ENCODE results near the gene PRTFDC1.

PRTFDC1 gene

DNA sequence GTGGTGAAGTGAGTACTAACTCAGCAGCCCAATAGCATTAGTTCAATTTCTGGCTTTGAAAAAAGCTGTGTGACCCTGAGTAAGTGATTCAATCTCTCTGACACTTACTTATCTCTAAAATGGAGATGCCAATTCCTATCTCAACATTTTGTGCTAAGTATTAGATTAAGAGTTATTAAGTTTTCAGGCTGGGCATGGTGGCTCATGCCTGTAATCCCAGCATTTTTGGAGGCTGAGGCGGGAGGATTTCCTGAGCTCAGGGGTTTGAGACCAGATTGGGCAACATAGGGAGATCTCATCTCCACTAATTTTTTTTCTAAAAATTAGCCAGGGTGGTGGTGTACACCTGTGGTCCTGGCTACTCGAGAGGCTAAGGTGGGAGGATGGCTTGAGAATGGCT is 109.5 kb downstream of the PRTFDC1 start:
- TF ChIP-seq FOXP2 (optimal IDR thresholded peaks at IDR 0.05; ENCODE audit: borderline replicate concordance, extremely low read depth, extremely low read length, insufficient read depth) (no peak), SIN3A (IDR thresholded peaks at IDR 0.05; ENCODE audit: borderline replicate concordance, insufficient read depth, low read length) (no peak), POLR2AphosphoS5 (IDR thresholded peaks at IDR 0.05; ENCODE audit: low read depth, low read length) (no peak), TAF1 (IDR thresholded peaks at IDR 0.05; ENCODE audit: borderline replicate concordance, insufficient read depth, low read length) (no peak)
- TF ChIP-seq, protein P1, sequence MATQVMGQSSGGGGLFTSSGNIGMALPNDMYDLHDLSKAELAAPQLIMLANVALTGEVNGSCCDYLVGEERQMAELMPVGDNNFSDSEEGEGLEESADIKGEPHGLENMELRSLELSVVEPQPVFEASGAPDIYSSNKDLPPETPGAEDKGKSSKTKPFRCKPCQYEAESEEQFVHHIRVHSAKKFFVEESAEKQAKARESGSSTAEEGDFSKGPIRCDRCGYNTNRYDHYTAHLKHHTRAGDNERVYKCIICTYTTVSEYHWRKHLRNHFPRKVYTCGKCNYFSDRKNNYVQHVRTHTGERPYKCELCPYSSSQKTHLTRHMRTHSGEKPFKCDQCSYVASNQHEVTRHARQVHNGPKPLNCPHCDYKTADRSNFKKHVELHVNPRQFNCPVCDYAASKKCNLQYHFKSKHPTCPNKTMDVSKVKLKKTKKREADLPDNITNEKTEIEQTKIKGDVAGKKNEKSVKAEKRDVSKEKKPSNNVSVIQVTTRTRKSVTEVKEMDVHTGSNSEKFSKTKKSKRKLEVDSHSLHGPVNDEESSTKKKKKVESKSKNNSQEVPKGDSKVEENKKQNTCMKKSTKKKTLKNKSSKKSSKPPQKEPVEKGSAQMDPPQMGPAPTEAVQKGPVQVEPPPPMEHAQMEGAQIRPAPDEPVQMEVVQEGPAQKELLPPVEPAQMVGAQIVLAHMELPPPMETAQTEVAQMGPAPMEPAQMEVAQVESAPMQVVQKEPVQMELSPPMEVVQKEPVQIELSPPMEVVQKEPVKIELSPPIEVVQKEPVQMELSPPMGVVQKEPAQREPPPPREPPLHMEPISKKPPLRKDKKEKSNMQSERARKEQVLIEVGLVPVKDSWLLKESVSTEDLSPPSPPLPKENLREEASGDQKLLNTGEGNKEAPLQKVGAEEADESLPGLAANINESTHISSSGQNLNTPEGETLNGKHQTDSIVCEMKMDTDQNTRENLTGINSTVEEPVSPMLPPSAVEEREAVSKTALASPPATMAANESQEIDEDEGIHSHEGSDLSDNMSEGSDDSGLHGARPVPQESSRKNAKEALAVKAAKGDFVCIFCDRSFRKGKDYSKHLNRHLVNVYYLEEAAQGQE (IDR thresholded peaks at IDR 0.05; ENCODE audit: insufficient read depth in 1 of 2, low read depth in 2 of 2, low read length in 2 of 2), result no peak

DNA sequence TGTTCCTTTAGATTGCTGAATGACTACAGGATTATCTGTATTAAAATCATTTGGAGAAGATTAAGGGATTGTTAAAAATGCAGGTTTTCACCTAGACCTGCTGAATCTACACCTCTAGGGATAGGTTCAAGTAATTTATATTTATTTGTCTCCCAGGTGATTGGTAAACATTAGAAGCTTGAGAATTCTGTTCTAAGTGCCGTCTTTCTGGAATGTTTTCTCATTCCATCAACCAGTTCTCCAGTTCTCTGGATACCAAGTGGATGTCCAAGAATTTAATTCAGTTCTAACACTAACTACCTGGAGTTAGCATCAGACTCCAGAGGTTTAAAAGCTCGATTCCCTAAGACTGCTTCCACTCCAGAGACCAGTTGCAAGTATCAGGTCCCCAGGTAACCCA is 110.9 kb downstream of the PRTFDC1 start:
- TF ChIP-seq TAF1 (IDR thresholded peaks at IDR 0.05; ENCODE audit: borderline replicate concordance, insufficient read depth, low read length), result no peak
- TF ChIP-seq SIN3A (IDR thresholded peaks at IDR 0.05; ENCODE audit: borderline replicate concordance, insufficient read depth, low read length), result no peak
- TF ChIP-seq, protein P1 (IDR thresholded peaks at IDR 0.05; ENCODE audit: insufficient read depth in 1 of 2, low read depth in 2 of 2, low read length in 2 of 2), result no peak
- no peak for TF ChIP-seq POLR2AphosphoS5 (IDR thresholded peaks at IDR 0.05; ENCODE audit: low read depth, low read length)
- TF ChIP-seq FOXP2 (optimal IDR thresholded peaks at IDR 0.05; ENCODE audit: borderline replicate concordance, extremely low read depth, extremely low read length, insufficient read depth), result no peak

DNA sequence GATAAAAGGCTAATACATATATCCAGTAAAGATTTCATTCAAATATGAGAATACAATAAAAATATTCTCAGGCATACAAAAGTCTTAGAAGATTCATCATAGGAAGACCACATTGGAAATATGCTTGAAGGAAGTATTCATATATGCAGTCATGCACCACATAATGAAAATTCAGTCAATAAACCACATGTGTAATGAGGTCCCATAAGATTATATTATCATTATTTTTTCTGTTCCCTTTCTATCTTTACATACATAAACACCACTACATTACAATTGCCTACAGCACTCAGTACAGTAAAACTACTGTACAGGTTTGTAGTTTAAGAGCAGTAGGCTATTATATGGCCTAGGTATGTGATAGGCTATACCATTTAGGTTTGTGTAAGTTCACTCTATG is 111.6 kb downstream of the PRTFDC1 start:
- no peak for TF ChIP-seq POLR2AphosphoS5 (IDR thresholded peaks at IDR 0.05; ENCODE audit: low read depth, low read length)
- TF ChIP-seq TAF1 (IDR thresholded peaks at IDR 0.05; ENCODE audit: borderline replicate concordance, insufficient read depth, low read length), result no peak
- TF ChIP-seq FOXP2 (optimal IDR thresholded peaks at IDR 0.05; ENCODE audit: borderline replicate concordance, extremely low read depth, extremely low read length, insufficient read depth), result no peak
- TF ChIP-seq SIN3A (IDR thresholded peaks at IDR 0.05; ENCODE audit: borderline replicate concordance, insufficient read depth, low read length), result no peak
- TF ChIP-seq, protein P1 (IDR thresholded peaks at IDR 0.05; ENCODE audit: insufficient read depth in 1 of 2, low read depth in 2 of 2, low read length in 2 of 2), result no peak

DNA sequence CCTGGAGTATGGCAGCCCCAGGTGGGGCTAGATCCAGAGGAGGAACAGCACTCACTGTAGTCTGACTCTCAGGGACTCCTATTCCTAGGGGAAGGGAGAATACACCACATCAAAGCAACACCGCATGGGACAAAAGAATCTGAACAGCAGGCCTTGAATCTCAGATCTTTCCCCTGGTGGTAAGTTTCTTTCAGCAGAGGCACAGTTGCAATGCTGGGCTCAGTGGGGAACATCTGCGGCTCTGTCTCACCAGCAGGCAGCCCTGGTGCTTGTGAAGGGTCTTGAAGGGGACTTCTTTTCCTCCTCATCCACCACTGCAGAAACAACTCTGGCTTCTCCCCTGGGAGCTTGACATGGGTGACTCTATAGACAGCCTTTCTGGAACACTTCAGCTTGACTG is 117.5 kb downstream of the PRTFDC1 start:
- no peak for TF ChIP-seq FOXP2 (optimal IDR thresholded peaks at IDR 0.05; ENCODE audit: borderline replicate concordance, extremely low read depth, extremely low read length, insufficient read depth)
- TF ChIP-seq POLR2AphosphoS5 (IDR thresholded peaks at IDR 0.05; ENCODE audit: low read depth, low read length), result no peak
- no peak for TF ChIP-seq TAF1 (IDR thresholded peaks at IDR 0.05; ENCODE audit: borderline replicate concordance, insufficient read depth, low read length)
- TF ChIP-seq, protein P1 (IDR thresholded peaks at IDR 0.05; ENCODE audit: insufficient read depth in 1 of 2, low read depth in 2 of 2, low read length in 2 of 2), result no peak

DNA sequence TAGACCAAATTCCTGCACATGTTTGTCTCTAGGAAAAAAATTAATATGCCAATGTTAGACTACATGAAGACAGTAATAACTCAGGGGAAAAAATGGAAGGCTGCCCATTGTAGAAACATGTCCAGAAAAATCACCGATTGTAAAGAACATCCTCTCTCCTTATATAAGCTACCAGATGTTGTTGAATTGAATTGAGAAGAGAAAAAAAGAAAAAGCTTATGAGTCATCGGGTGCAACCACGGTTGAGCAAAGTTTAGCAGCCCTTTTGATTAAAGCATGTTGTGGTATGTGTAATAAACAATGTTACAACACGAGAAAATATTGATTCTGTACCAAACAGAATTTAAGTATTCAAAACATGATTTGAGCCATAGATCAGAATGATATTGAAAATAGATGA is 126.4 kb downstream of the PRTFDC1 start:
- no peak for TF ChIP-seq POLR2AphosphoS5 (IDR thresholded peaks at IDR 0.05; ENCODE audit: low read depth, low read length)
- TF ChIP-seq FOXP2 (optimal IDR thresholded peaks at IDR 0.05; ENCODE audit: borderline replicate concordance, extremely low read depth, extremely low read length, insufficient read depth), result no peak
- TF ChIP-seq TAF1 (IDR thresholded peaks at IDR 0.05; ENCODE audit: borderline replicate concordance, insufficient read depth, low read length), result no peak
- TF ChIP-seq, protein P1 (IDR thresholded peaks at IDR 0.05; ENCODE audit: insufficient read depth in 1 of 2, low read depth in 2 of 2, low read length in 2 of 2), result no peak
